AG09319 (cell line): ENCODE results near the gene A4GNT.
"Not testable (repeated sequence)": the region's sequence is repeated elsewhere in the genome, so short reads cannot be mapped to it uniquely, and the experiment has no call there.

ENCODE experiments used
- DNase-seq: peaks from one replicate; pipeline ENCODE4 v3.0.0-alpha.2; 2010; ENCODE audit warnings: low read depth; ENCODE audit errors: extremely low read depth
- TF ChIP-seq, protein P1 (sequence below): IDR thresholded peaks from 2 replicates; pipeline ENCODE4 v1.5.1; 2011; ENCODE audit warnings: low read depth, mild to moderate bottlenecking, inconsistent platforms, low read length, moderate library complexity

A4GNT gene

DNA sequence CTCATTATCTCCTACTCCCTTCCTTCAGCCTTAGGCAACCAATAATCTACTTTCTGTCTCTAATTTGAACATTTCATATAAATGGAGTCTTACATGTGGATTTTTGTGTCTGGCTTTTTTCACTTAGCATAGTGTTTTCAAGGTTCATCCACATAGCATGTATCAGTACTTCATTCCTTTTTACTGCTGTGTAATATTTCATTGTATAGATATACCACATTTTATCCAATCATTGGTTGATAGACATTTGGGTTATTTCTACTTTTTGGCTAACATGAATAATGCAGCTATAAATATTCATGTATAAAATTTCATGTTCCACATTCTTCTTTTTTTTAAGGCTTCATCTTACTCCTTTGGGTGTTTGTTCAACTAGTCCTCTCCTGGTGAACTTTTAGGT, 22.3 kb upstream of the A4GNT start:
- TF ChIP-seq, protein P1, sequence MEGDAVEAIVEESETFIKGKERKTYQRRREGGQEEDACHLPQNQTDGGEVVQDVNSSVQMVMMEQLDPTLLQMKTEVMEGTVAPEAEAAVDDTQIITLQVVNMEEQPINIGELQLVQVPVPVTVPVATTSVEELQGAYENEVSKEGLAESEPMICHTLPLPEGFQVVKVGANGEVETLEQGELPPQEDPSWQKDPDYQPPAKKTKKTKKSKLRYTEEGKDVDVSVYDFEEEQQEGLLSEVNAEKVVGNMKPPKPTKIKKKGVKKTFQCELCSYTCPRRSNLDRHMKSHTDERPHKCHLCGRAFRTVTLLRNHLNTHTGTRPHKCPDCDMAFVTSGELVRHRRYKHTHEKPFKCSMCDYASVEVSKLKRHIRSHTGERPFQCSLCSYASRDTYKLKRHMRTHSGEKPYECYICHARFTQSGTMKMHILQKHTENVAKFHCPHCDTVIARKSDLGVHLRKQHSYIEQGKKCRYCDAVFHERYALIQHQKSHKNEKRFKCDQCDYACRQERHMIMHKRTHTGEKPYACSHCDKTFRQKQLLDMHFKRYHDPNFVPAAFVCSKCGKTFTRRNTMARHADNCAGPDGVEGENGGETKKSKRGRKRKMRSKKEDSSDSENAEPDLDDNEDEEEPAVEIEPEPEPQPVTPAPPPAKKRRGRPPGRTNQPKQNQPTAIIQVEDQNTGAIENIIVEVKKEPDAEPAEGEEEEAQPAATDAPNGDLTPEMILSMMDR = no peak
- DNase-seq = no peak

DNA sequence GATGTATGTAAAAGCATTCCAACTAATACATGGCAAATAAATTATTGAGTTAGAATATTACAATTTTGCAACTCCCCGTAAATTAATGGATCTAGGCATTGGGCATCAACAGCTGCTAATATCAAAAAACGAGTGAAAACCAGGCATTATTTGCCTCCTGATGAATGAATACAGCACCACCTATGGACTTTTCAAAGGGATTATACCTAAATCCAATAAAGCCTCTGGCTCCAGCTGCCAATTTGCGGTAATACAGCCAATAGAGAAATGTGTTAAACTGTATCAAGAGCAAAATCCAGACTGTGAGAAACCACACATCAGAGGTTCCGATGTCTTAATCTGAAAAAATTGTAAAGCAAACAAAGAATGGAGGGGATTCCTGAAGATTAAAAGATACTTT, 16.3 kb upstream of the A4GNT start:
- TF ChIP-seq, protein P1 = no peak
- DNase-seq = no peak

DNA sequence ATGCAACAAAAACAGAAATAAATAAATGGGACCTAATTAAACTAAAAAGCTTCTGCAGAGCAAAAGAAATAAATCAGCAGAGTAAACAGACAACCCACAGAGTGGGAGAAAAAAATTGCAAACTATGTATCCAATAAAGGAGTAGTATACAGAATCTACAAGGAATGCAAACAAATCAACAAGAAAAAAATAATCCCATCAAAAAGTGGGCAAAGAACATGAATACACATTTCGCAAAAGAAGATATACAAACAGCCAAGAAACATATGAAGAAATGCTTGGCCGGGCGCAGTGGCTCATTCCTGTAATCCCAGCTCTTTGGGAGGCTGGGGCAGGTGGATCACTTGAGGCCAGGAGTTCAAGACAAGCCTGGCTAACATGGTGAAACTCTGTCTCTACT, 10.0 kb upstream of the A4GNT start:
- not testable (repeated sequence) for DNase-seq

DNA sequence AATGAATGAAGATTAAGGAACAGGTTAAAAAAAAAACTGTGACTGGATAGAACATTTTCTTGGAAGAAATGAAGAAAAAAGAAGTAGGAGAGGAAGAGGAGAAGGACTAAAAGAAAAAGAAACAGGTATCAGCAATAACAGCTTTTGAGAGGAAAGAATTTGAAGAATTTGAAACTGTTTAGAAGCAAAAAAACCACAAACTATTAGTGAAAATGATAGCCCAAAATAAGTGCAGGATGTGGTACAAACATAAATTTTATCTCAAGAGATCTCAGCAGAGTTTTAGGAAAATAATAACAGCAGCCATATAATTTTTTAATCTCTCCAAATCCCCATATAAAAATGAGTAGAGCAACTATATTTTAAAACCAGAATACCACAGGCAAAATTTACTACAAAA, 8.8 kb upstream of the A4GNT start:
- DNase-seq = no peak
- TF ChIP-seq, protein P1 = no peak

DNA sequence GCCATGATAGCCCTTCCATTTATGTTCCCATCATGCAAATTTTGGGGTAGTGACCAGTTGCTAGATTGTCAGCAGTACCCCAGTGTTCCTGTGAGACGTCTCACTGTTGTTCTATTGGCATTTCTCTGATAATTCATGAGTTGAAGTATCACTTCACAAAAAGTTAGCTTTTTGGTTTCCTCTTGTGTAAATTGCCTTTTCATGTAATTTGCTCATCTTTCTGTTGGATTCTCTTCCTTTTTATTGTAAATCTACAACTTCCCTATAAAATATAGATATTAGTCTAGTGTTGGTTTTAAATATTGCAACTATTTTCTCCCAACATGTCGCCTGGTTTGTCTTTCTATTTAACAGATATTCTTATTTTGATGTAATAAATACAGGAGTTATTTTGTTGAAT, 7.5 kb upstream of the A4GNT start:
- no peak for DNase-seq
- TF ChIP-seq, protein P1 = no peak

DNA sequence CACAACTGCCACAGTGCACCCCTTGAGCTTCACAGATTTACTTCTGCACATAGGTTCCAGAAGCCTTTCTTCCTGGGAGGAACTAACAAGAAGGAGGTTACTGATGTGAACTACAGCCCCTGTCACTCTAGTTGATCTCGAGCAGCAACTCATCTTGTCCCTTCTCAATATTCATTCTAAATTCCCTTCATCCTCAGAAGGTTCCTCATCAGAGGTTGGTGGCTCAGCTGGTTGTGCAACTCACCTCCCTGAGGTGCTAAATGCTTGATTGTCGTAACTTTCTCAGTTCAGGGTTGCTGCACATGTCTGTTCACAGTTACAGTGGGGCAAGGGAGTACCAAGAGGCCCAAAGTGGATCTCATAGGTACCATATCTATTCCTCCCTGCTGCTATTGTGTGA, 5.7 kb upstream of the A4GNT start:
- no peak for DNase-seq
- TF ChIP-seq, protein P1 = no peak

DNA sequence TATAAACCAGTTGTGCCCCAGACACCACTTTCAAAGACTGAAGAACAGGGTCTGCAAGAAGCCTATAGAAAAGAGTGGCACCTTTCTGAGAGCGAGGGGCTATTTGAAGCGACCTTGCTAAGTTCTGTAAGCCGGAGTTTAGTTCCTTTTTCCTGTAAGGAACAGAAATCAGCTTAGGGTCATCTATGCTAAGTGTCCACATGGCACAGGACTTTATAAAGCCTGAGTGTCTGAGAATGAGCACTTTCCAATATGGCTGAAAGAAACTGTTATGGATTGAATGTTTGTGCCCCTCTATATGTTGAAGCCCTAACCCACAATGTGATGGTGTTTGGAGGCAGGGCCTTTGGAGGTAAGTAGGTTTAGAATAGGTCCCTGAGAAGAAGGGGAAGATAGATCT, 4.0 kb upstream of the A4GNT start:
- TF ChIP-seq, protein P1 = no peak
- DNase-seq = no peak

DNA sequence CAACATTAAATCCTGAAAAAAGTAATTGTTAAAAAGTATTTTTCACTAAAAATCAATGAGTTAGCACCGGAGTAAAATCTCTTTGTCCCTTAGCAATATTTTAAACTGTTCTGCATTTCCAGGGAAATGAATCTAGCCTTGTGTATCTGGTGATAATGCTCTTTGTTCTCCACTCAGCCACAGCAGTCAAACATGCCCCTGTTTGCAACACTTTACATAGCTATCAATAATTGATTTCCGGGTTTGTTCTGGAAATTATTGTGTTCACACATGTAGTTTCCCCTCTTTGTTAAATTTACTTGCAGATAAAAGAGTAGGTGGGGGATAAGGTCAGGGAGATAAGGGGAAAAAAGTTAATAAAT, 3.6 kb upstream of the A4GNT start:
- DNase-seq = no peak
- TF ChIP-seq, protein P1 = no peak
